Activated gamma-delta T cell treated with Interleukin-2 at 50 U/mL for 16 hours (primary cell): ENCODE measurements around the gene DRAXIN.

Experiments used
- DNase-seq: peaks from one replicate; pipeline ENCODE4 v3.0.0-alpha.2; 2020

Gene DRAXIN

GRCh38 chr1:11658542-11658941, 33.0 kb upstream of the DRAXIN start:
- DNase-seq: no peak

- no peak for DNase-seq
Observed at GRCh38 chr1:11659748-11660147, 31.8 kb upstream of the DRAXIN start.

- no peak for DNase-seq
Observed at GRCh38 chr1:11661103-11661502, 30.4 kb upstream of the DRAXIN start.

GRCh38 chr1:11664336-11665065, 27.0 kb upstream of the DRAXIN start:
- peak; percentile 62 for DNase-seq

GRCh38 chr1:11668516-11668915, 23.0 kb upstream of the DRAXIN start:
- no peak for DNase-seq

- DNase-seq: no peak
Observed at GRCh38 chr1:11670747-11671146, 20.8 kb upstream of the DRAXIN start.

- no peak for DNase-seq
Observed at GRCh38 chr1:11671205-11671543, 20.3 kb upstream of the DRAXIN start.

- DNase-seq: no peak
Observed at GRCh38 chr1:11671544-11672286, 19.8 kb upstream of the DRAXIN start.

GRCh38 chr1:11673089-11673769, 18.3 kb upstream of the DRAXIN start:
- no peak for DNase-seq

- DNase-seq: no peak
Observed at GRCh38 chr1:11674488-11674887, 17.0 kb upstream of the DRAXIN start.

- DNase-seq: no peak
Observed at GRCh38 chr1:11675325-11675724, 16.2 kb upstream of the DRAXIN start.

- no peak for DNase-seq
Observed at GRCh38 chr1:11676386-11677103, 15.0 kb upstream of the DRAXIN start.

- DNase-seq: no peak
Observed at GRCh38 chr1:11678442-11678841, 13.1 kb upstream of the DRAXIN start.

GRCh38 chr1:11680270-11681070, 11.0 kb upstream of the DRAXIN start:
- no peak for DNase-seq

- peak; percentile 87 for DNase-seq
Observed at GRCh38 chr1:11681071-11681771, 10.3 kb upstream of the DRAXIN start, which contains the start of gene MAD2L2. Gene MAD2L2, minus strand, starts transcription at chr1:11681148. Its CDS starts 547 bp downstream, at chr1:11680601.

- no peak for DNase-seq
Observed at GRCh38 chr1:11682287-11682771, 9.2 kb upstream of the DRAXIN start.

- DNase-seq: no peak
Observed at GRCh38 chr1:11682799-11683198, 8.7 kb upstream of the DRAXIN start.

GRCh38 chr1:11684070-11684469, 7.4 kb upstream of the DRAXIN start:
- no peak for DNase-seq

GRCh38 chr1:11685210-11685752, 6.2 kb upstream of the DRAXIN start:
- no peak for DNase-seq

- DNase-seq: no peak
Observed at GRCh38 chr1:11688506-11688905, 3.0 kb upstream of the DRAXIN start.
